Lower lobe of right lung (tissue), 2 donors: ENCODE measurements around the gene ATP10B. TPM values are rescaled to one million over a fixed set of nuclear protein-coding genes. Genes with fewer than 3 reads are reported as not detected.

Experiments
- ATAC-seq, 2 donors: fragments of 200-7000 bp; cut with Tn5 transposase; one replicate each; pipeline ENCODE4 v1.9.1; 2020 to 2022; ENCODE audit warnings: mild to moderate bottlenecking in 2 of 2, moderate library complexity in 2 of 2
- DNase-seq: peaks from one replicate; pipeline ENCODE4 v3.0.0-alpha.2; 2020
- H3K27ac ChIP-seq: fragments of 200-600 bp; one replicate; pipeline ENCODE4 v1.8.0; 2022
- H3K27me3 ChIP-seq: fragments of 200-600 bp; one replicate; pipeline ENCODE4 v1.8.0; 2022; ENCODE audit warnings: low read depth
- H3K36me3 ChIP-seq: fragments of 200-600 bp; one replicate; pipeline ENCODE4 v1.8.0; 2022; ENCODE audit warnings: mild to moderate bottlenecking
- H3K4me1 ChIP-seq: fragments of 200-600 bp; one replicate; pipeline ENCODE4 v1.8.0; 2022
- H3K4me3 ChIP-seq: fragments of 200-600 bp; one replicate; pipeline ENCODE4 v1.8.0; 2022; ENCODE audit warnings: mild to moderate bottlenecking
- H3K9me3 ChIP-seq: fragments of 200-600 bp; one replicate; pipeline ENCODE4 v1.8.0; 2022
- intact Hi-C: fragments of 100-400 bp; cut with DNase I; formaldehyde crosslinking; loops from one replicate; pipeline ENCODE4 v1.11.0; 2022
- total RNA-seq: library from RNA; stranded (reverse); fragmentation: NEBNext Ultra II Directional; extraction: Animal tissue kit (Norgen Biotek cat#: 25700); gene quantifications from one replicate; pipeline ENCODE4 v1.2.1, GENCODE V29; 2021
- TF ChIP-seq, protein P1 (sequence below): fragments of 200-600 bp; IDR thresholded peaks from one replicate; pipeline ENCODE4 v1.8.0; 2022; ENCODE audit warnings: antibody characterized with exemption, mild to moderate bottlenecking
- donor health status: DM: no; HTN: yes; CAD: no; lungs with severe emphysema.

Gene ATP10B
- total RNA-seq, 1 donor from 2014 or later = not detected

DNA sequence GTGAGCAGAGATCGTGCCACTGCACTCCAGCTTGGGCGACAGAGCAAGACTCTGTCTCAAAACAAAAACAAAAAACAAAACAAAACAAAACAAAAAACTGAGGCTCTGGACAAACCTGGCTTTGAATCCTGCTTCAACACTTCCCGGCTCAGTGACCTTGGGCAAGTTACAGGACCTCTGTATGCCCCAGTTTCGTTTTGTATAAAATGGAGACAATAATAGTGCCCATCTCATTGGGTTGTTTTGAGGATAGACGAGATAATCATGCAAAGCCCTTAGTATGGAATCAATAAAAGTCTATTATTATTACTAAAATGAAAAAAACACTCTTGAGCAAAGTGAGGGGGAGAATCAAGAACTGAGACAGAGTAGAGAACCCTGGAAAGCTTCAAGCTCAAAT is 184.9 kb downstream of the ATP10B start:
- DNase-seq = no peak
- intact Hi-C loops = no loop called here
- Histone ChIP-seq H3K4me3 (no peak overlapping the region), H3K36me3 (no peaks in the 10 kb centered on the region), H3K27ac (no peak overlapping the region), H3K4me1 (no peaks in the 10 kb centered on the region), H3K9me3 (no peaks in the 10 kb centered on the region), H3K27me3 (no peaks in the 10 kb centered on the region)
- ATAC-seq = no peak
- TF ChIP-seq, protein P1, sequence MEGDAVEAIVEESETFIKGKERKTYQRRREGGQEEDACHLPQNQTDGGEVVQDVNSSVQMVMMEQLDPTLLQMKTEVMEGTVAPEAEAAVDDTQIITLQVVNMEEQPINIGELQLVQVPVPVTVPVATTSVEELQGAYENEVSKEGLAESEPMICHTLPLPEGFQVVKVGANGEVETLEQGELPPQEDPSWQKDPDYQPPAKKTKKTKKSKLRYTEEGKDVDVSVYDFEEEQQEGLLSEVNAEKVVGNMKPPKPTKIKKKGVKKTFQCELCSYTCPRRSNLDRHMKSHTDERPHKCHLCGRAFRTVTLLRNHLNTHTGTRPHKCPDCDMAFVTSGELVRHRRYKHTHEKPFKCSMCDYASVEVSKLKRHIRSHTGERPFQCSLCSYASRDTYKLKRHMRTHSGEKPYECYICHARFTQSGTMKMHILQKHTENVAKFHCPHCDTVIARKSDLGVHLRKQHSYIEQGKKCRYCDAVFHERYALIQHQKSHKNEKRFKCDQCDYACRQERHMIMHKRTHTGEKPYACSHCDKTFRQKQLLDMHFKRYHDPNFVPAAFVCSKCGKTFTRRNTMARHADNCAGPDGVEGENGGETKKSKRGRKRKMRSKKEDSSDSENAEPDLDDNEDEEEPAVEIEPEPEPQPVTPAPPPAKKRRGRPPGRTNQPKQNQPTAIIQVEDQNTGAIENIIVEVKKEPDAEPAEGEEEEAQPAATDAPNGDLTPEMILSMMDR = no peak

DNA sequence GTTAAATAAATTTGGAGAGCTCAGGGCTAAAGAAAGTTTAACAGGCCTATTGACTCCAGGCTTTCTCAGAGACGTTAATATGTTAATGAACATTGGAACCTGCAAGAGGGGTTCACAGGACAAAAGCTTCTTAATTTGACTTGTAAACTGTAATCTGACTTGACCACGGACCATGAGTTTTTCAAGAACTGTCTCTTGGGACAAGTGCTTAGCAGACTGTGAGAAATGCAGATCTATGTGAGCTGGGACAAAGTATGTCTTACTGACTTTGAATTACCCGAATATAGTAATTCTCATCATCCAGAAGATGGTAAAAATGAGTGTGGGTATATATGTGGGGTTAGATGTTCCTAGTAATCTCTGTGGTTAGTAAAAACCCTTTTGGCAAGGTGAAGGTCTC is 186.6 kb downstream of the ATP10B start:
- no peak for ATAC-seq
- no peak overlapping the region for H3K4me3 ChIP-seq
- no peaks in the 10 kb centered on the region for H3K9me3 ChIP-seq
- TF ChIP-seq, protein P1 = no peak
- H3K27me3 ChIP-seq = no peaks in the 10 kb centered on the region
- H3K36me3 ChIP-seq = no peaks in the 10 kb centered on the region
- H3K27ac ChIP-seq = no peak overlapping the region
- H3K4me1 ChIP-seq = no peaks in the 10 kb centered on the region
- DNase-seq = no peak
- intact Hi-C loops = no loop called here

DNA sequence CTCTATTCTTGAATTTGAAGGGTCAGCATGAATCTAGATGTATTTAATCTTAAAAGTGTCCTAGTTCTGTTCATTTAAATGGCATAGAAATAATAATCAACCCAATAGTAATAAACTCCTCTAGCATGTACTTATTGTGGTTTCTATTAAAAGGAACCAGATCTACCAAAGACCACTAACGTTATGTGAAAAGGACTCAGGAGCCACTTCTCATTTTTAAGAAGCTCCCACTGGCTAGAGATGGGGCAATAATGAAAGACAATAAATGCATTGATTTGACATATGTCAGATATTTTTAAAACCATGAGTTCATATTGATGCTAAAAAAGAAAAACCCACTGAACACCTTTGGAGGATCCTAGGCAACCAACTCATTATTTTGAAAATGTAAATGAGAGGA is 191.9 kb downstream of the ATP10B start:
- Histone ChIP-seq H3K4me1 (no peaks in the 10 kb centered on the region), H3K27ac (no peak overlapping the region), H3K27me3 (no peaks in the 10 kb centered on the region), H3K36me3 (no peaks in the 10 kb centered on the region), H3K4me3 (no peak overlapping the region), H3K9me3 (no peaks in the 10 kb centered on the region)
- DNase-seq = no peak
- ATAC-seq = no peak
- TF ChIP-seq, protein P1 = no peak
- intact Hi-C loops = no loop called here

DNA sequence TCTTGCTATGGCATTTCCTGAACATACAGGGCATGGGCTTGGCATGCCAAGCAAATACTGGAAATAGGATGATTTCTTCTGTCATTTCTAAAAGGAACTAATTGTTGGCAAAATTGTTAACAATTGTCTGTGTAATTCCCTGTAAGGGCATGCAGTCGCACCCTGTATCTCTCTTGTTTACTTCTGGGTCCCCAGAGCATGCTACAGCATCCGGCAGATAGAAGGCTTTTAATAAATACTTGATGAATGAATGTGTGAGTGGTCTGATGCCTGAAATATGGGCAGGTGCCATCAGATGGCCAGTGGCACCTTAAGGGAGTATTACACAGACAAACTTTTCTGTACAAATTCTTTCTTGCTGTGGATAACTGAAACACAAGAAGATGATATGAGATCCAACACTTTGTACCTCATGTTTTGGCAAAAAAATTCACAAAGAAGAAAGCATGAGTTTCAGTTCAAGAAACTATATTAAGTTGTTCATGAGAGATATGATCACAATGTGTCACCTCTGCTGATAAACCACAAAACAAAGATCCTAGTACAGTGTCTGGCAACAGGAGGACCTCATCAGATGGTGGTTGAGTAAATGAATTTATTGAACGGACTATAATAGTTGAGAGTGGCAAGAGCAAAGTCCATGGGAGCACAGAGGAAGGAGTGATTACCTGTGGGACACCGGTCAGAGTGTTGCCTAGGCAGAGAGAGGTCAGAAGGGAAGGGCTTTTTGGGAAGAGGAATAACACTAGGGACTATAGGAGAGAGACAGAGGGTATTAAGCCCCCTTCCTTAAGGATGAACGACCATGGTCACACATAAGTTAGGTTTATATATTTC is 194.2 kb downstream of the ATP10B start:
- ATAC-seq = no peak
- Histone ChIP-seq H3K4me3 (no peak overlapping the region), H3K27ac (no peak overlapping the region), H3K36me3 (no peaks in the 10 kb centered on the region), H3K27me3 (no peaks in the 10 kb centered on the region), H3K4me1 (no peaks in the 10 kb centered on the region), H3K9me3 (no peaks in the 10 kb centered on the region)
- DNase-seq = no peak
- TF ChIP-seq, protein P1 = no peak
- intact Hi-C loops = no loop called here

DNA sequence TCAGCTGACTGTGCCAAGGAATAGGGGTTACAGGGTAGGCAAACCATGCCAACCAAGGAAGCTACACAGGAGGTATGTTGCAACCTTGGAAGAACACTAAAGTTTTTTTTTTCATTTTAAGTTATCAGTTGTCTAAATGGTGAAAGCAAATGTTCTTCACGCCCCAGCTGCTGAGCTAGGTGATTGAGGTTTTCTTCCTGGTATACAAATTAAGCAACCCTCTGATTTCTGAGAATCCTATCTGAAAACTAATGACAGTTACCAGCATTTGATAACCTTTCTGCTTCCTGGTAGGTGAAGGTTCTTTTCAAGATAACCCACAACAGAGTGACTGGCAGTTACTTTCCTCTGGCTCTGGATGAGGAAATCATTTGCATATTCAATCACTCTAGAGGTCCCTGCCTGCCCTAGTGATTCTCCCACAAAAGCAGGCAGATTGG is 194.9 kb downstream of the ATP10B start:
- Histone ChIP-seq H3K9me3 (no peaks in the 10 kb centered on the region), H3K4me1 (no peaks in the 10 kb centered on the region), H3K27me3 (no peaks in the 10 kb centered on the region), H3K4me3 (no peak overlapping the region), H3K27ac (no peak overlapping the region), H3K36me3 (no peaks in the 10 kb centered on the region)
- ATAC-seq (no peak), DNase-seq (no peak)
- TF ChIP-seq, protein P1 = no peak
- intact Hi-C loops = no loop called here
